Coronary artery (tissue), 2 donors: ENCODE measurements around the gene OR52I2.

Source experiments
- DNase-seq: peaks from one replicate; pipeline ENCODE4 v3.0.0-alpha.2; 2017; ENCODE audit warnings: low spot score
- H3K27ac ChIP-seq, 2 donors: fragments of 200-600 bp; sonication (generic); one replicate each; pipeline ENCODE4 v1.5.1; 2016 to 2019
- H3K4me3 ChIP-seq: fragments of 200-600 bp; sonication (generic); 2 replicates; pipeline ENCODE4 v1.5.1; 2016; ENCODE audit warnings: mild to moderate bottlenecking, moderate library complexity
- TF ChIP-seq, protein P1 (sequence below): fragments of 200-600 bp; sonication (generic); IDR thresholded peaks from one replicate; pipeline ENCODE4 v1.5.1; 2019; ENCODE audit warnings: antibody characterized with exemption

The OR52I2 gene

DNA sequence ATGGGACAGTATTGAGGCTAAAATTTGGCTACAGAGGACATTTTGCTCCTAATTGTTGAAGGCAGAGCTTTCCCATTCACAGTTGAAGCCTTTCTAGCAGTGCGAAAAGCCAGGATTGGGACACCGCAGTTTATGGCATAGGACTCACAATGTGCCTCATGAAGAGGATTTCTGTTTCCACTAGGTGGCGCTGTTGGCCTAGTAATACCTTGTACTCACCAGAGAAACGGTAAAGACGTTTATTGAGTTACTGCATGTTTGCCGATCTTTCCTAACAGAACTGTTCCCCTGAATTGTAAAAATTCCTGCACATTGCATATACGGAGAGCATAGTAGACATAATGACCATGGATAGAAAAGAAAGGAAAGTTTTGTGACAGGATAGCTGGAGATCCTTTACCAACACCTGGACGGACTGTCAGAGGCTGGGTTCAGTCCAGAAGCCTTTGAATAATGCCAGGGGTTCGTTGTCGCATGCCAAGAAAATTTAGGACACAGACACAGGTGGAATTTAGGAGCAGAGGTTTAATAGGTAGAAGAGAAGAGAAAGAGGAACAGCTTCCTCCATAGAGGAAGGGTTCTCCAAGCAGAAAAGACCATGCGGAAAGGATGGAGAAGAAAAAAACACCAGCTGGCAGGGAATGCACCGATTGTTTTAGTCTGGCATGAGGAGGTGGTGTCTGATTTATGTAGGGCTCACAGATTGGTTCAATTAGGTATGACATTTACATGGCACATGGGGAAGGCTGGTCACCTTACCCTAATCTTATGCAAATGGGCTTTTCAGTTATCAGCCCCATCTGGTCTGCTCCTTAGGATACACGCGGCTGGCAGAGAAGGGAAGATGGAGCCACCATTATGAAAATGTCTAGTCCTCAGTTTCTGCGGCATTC lies 44.9 kb downstream of the OR52I2 start:
- H3K27ac ChIP-seq, result no peak overlapping the region
- TF ChIP-seq, protein P1, sequence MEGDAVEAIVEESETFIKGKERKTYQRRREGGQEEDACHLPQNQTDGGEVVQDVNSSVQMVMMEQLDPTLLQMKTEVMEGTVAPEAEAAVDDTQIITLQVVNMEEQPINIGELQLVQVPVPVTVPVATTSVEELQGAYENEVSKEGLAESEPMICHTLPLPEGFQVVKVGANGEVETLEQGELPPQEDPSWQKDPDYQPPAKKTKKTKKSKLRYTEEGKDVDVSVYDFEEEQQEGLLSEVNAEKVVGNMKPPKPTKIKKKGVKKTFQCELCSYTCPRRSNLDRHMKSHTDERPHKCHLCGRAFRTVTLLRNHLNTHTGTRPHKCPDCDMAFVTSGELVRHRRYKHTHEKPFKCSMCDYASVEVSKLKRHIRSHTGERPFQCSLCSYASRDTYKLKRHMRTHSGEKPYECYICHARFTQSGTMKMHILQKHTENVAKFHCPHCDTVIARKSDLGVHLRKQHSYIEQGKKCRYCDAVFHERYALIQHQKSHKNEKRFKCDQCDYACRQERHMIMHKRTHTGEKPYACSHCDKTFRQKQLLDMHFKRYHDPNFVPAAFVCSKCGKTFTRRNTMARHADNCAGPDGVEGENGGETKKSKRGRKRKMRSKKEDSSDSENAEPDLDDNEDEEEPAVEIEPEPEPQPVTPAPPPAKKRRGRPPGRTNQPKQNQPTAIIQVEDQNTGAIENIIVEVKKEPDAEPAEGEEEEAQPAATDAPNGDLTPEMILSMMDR, result no peak
- no peak overlapping the region for H3K4me3 ChIP-seq
- DNase-seq, result no peak

DNA sequence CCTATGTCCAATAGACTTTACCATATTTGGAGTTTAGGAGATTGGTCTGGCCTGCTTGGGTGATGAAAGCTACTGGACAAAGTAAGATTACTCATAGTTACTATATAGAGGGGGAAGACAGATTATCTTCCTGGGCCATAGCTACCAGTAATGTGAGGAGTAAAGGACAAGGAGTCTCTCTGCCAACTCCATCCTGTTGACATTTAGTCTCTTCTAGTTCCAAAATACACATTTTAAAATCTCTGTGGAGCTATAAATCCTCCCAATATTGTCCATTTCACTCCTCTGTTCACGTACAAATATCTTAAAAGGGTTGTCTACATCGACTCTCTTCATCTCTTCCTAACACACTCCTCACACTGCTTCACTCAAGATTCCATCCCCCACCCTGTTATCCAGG lies 54.6 kb downstream of the OR52I2 start:
- Histone ChIP-seq H3K27ac (no peak overlapping the region), H3K4me3 (no peak overlapping the region)
- TF ChIP-seq, protein P1, result no peak
- DNase-seq, result no peak

DNA sequence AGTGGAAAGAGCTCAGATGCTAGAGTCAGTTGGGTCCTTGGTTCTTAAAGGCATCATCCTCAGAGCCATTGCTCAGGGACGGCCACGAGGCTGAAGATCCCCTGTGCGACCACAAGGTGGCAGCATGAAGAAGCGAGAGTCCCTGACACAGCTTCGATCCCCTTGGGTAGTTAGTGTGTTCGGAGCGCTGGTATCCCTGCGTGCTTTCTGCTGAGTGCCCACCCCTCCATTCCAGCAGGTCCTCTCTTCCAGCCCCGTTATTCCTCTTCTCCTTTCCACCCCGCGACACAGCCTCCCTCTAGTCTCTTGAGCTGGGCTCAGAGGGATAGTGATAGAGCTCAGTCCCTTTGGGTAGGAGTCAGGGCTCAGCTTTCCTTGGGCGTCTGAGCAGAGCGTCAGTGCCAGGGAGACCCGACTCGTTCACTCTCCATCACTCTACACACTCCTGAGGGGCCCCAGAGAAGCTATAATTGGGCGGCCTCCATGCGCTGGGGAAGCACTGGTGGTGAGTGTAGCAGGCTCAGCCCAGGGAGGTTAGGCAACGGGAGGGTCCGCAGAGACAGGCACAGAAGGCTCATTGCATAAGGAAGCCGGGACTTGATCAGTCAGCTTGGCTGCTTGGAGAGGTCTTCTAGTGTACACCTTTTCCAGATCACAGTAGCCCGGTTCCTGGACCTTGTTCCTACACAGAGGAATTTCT lies 55.6 kb downstream of the OR52I2 start, which contains the start of gene OR51D1:
TSS of gene OR51D1 (plus strand) at position 516 of the 700 bp plus-strand sequence. CDS start 2,314 bp downstream, outside the sequence.
- Histone ChIP-seq H3K27ac (no peak within 1 kb of the TSS), H3K4me3 (peak within 1 kb of the TSS; percentile 64)
- DNase-seq, result peak; percentile 82
- TF ChIP-seq, protein P1, result peak; percentile 90

DNA sequence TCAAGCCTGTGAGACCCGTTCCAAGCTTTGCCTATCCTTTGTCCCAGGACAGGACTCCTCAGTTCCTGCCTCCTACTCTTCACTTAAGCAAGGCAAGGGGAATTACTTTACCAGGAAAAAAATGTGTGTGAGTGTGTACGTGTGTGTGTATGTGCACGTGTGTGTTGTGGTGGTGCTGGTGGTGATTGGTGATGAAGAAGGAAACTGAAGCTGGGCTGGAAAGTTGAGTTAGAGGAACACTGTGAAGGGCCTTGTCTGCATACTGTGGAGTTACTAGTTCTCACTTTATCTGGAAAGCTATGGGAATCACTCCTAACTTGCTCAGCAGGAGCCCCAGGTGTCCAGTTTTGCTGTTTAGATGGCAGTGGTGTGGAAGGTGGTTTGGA lies 56.1 kb downstream of the OR52I2 start:
- TF ChIP-seq, protein P1, result no peak
- DNase-seq, result no peak
- H3K4me3 ChIP-seq, result no peak overlapping the region
- no peak overlapping the region for H3K27ac ChIP-seq

DNA sequence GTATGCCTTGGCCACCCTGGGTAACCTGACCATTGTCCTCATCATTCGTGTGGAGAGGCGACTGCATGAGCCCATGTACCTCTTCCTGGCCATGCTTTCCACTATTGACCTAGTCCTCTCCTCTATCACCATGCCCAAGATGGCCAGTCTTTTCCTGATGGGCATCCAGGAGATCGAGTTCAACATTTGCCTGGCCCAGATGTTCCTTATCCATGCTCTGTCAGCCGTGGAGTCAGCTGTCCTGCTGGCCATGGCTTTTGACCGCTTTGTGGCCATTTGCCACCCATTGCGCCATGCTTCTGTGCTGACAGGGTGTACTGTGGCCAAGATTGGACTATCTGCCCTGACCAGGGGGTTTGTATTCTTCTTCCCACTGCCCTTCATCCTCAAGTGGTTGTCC lies 58.4 kb downstream of the OR52I2 start:
- no peak overlapping the region for H3K4me3 ChIP-seq
- H3K27ac ChIP-seq, result no peak overlapping the region
- no peak for DNase-seq
- TF ChIP-seq, protein P1, result no peak

DNA sequence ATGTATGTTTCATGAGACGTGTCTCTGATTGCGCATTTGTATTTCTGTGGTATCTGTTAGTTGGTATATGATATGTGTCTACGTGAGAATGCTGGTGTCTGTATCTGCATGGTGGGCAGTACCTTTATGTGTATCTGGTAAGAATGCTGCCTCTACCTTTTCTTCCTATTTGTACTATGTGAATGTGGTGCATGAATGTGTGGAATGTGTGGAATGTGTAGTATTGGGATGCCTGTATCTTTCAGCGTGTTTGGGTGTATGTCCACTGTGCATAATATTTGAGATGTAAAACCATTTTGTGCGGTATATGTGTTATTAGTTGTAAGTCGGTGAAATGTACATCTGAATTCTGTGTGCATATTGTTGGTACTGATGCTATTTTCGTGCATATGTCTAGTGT lies 60.0 kb downstream of the OR52I2 start:
- no peak for DNase-seq
- Histone ChIP-seq H3K4me3 (no peak overlapping the region), H3K27ac (no peak overlapping the region)
- TF ChIP-seq, protein P1, result no peak
